Choroid plexus epithelial cell (primary cell): ENCODE results near the gene EPB41L2.

Experiments used
- DNase-seq: peaks from one replicate; pipeline ENCODE4 v3.0.0-alpha.2; 2010; ENCODE audit warnings: low read depth
- H3K4me3 ChIP-seq: 2 replicates; pipeline ENCODE4 v1.5.1; 2011; ENCODE audit warnings: low read depth, mild to moderate bottlenecking, control low read depth, low read length, moderate library complexity
- TF ChIP-seq, protein P1 (sequence below): conservative IDR thresholded peaks from 2 replicates; pipeline ENCODE4 v1.5.1; 2011; ENCODE audit warnings: low read depth, mild to moderate bottlenecking, control low read depth, inconsistent platforms, low read length, moderate library complexity

The EPB41L2 gene

GRCh38 chr6:130978660-130979396 is 84.2 kb downstream of the EPB41L2 start:
- no peak for DNase-seq
- no peak overlapping the region for H3K4me3 ChIP-seq
- TF ChIP-seq, protein P1, sequence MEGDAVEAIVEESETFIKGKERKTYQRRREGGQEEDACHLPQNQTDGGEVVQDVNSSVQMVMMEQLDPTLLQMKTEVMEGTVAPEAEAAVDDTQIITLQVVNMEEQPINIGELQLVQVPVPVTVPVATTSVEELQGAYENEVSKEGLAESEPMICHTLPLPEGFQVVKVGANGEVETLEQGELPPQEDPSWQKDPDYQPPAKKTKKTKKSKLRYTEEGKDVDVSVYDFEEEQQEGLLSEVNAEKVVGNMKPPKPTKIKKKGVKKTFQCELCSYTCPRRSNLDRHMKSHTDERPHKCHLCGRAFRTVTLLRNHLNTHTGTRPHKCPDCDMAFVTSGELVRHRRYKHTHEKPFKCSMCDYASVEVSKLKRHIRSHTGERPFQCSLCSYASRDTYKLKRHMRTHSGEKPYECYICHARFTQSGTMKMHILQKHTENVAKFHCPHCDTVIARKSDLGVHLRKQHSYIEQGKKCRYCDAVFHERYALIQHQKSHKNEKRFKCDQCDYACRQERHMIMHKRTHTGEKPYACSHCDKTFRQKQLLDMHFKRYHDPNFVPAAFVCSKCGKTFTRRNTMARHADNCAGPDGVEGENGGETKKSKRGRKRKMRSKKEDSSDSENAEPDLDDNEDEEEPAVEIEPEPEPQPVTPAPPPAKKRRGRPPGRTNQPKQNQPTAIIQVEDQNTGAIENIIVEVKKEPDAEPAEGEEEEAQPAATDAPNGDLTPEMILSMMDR = no peak

GRCh38 chr6:130978180-130978579 is 84.9 kb downstream of the EPB41L2 start:
- TF ChIP-seq, protein P1 = no peak
- no peak for DNase-seq
- no peak overlapping the region for H3K4me3 ChIP-seq

GRCh38 chr6:130975325-130975724 is 87.7 kb downstream of the EPB41L2 start:
- no peak for DNase-seq
- TF ChIP-seq, protein P1 = no peak
- no peak overlapping the region for H3K4me3 ChIP-seq

DNA sequence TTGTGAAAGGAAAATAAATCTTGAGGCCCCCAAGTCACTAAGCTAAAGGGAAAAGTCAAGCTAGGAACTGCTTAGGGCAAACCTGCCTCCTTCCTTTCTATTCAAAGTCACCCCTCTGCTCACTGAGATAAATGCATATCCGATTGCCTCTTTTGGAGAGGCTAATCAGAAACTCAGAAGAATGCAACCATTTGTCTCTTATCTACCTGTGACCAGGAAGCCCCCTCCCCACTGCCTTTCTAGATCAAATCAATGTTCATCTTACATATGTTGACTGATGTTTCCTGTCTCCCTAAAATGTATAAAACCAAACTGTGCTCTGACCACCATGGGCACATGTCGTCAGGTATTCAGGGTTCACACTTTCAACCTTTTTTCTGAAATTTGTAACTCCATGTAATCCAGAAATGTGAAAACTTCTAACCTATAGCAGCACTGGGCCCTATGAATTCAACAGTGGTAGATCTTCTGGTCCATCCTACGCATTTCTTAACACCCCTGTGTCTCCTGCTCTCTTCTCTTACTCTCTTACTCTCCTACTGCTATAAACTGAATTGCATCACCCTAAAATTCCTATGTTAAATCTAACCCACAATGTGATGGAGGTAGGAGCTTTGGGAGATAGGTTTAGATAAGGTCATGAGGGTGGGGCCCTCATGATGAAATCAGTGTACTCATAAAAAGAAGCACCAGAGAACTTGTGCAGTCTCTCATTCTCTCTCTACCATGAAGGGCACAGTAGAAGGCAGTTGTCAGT is 89.3 kb downstream of the EPB41L2 start:
- no peak overlapping the region for H3K4me3 ChIP-seq
- TF ChIP-seq, protein P1 = no peak
- DNase-seq = no peak

GRCh38 chr6:130971504-130971903 is 91.5 kb downstream of the EPB41L2 start:
- DNase-seq = no peak
- H3K4me3 ChIP-seq = no peak overlapping the region
- TF ChIP-seq, protein P1 = no peak

- H3K4me3 ChIP-seq = no peak overlapping the region
- TF ChIP-seq, protein P1 = no peak
- DNase-seq = no peak
These were observed 92.1 kb downstream of the EPB41L2 start for GRCh38 chr6:130970839-130971410.
